Esophagus muscularis mucosa (tissue), 3 donors: ENCODE measurements around the gene HTR3C.

Experiments used
- CTCF ChIP-seq, 3 experiments: fragments of 200-600 bp in 2 of 3; fragments of 450-650 bp in 1 of 3; sonication (generic) in 2 of 3; IDR thresholded peaks; one replicate each; pipeline ENCODE4 v1.5.1; 2017 to 2019; ENCODE audit warnings: antibody characterized with exemption in 3 of 3, mild to moderate bottlenecking in 2 of 3, moderate library complexity in 1 of 3
- POLR2A ChIP-seq: fragments of 450-650 bp; IDR thresholded peaks from one replicate; pipeline ENCODE4 v1.6.1; 2017; ENCODE audit warnings: antibody characterized with exemption, moderate library complexity, mild to moderate bottlenecking, low read depth

DNA sequence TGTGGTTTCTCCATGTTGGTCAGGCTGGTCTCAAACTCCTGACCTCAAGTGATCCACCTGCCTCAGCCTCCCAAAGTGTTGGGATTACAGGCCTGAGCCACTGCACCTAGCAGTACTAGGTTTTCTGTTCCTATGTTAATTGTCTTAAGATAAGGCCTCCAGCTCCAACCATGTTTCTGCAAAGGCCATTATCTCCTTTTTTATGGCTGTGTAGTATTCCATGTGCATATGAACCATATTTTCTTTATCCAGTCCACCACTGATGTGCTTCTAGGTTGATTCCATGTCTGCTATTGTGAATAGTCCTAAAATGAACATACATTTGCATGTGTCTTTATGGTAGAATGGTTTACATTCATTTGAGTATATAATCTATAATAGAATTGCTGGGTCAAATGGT, 9.8 kb downstream of the HTR3C start:
- TF ChIP-seq CTCF (IDR thresholded peaks at IDR 0.05) (no peak), POLR2A (no peak)
